ENCODE data around the gene PARD6G. TPM values are rescaled to one million over a fixed set of nuclear protein-coding genes. Genes with fewer than 3 reads are reported as not detected.
"Not testable (repeated sequence)": the region's sequence is repeated elsewhere in the genome, so short reads cannot be mapped to it uniquely, and the experiment has no call there.

PARD6G gene
- polyA plus RNA-seq, 5 donors, result 17.7 to 20.4 (median 19.1) TPM

DNA sequence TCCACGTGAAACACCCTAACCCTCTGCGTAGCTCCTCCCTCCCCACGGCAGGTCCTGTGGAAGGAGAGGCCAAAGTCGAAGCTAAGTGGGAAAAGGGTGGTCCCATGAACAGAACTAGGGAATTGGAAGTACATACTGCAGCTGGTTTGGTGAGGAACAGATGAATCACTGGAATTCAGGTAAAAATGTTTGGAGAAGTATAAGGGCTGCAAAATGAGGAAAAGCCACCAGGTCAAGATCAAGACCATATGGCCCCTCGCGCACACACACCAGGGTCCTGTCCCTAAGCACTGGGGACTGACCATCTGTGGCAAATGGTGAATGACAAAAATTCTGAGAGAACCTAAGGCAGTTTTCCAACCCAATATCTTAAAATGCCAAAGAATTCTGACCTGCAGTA lies 3.1 kb downstream of the PARD6G start:
- DNase-seq, result no peak

DNA sequence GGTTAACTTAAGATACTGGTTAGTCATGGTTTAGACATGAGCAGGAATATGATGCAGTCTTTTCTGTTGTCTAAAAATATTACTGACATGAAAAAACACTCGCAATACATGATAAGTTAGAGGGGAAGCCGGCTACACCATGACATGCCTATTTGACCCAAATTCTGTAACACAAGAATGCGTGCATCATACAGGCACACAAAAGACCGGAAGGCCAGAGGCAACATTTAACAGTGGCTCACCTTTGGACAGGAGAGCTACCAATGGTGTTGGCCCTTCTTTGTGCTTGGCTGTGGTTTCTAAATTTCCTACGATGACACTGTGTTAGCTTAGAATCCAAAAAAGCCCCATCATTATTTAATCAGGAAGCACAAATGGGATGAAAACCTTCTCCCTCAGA lies 4.1 kb downstream of the PARD6G start:
- no peak for DNase-seq

DNA sequence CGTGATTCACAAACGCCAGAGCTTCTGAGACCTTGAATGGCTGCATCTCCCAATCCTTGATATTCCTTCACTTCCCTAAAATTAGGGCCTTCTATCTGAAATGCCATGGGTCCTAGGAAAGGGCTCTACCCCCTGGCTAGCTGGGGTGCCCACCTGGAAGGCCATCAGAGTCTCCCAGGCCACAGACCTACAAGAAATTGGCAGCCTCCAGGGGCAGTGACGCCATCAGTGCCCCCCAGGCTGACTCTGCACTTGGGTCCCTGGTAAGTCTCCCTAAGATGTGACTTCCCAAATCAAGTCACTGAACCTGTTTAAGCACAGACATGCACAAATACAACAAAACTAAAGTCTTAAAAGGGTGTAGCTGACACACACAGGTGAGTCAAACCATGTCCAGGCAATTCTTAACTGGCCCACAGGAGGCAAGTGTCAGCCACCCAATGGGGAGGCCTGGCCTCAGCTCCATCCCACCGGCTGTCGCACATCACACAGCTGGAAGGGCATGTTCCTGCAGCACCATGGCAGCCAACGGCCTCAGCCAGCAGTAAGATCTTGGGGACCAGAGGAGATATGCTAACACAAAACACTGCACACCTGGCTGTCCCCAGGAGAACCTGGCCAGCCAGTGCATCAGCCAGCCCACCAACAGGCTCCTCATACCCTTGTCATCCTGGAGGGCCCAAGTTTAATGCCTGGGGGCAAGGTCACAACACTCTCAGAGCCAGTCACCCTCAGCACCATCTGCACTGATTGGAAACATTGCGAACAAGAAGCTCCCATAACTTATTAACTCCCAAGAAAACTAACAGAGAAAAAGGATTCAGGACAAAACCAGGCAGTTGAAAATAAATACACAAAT lies 5.2 kb downstream of the PARD6G start:
- no peak for DNase-seq

DNA sequence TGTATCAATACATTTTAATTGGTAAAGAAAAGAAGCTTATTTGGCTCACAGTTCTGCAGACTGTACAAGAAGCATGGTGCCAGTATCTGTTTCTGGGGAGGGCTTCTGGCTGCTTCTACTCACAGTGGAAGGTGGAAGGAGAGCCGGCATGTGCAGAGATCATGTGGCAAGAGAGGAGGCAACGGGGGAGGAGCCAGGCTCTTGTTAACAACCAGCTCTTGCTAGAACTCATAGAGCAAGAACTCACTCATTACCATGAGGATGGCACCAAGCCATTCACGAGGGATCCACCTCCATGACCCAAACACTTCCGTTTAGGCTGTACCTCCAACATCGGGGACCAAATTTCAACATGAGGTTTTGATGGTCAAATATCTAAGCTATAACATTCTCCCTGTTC lies 7.5 kb downstream of the PARD6G start:
- no peak for DNase-seq

DNA sequence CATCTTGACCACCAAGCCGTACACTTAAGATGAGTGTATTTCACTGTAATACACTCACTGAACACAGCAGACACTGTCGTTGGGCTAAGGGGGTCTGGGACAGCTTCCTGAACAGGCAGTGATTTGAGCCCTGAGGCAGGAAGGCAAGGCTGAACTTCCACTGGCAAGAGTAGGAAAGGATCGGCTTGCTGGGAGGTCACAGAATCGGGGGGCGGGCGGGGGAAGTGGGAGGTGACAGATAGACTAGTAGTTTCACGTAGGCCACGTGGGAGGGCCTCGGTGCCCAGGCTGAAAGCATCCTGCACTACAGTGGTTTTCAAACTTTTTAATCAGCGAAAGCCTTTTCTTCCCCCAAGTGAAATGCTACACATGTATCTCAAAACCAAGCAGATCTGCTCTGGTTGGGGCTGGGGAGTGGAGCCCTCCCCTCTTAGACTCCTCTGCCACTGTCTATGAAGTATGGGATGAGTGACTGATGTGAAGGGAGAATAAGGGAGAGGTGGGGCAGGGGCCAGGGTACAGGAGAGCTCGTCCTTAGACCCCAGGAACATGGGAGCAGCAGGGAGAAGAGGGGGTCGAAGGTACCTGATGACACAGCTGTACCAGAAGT lies 8.6 kb downstream of the PARD6G start:
- no peak for DNase-seq

DNA sequence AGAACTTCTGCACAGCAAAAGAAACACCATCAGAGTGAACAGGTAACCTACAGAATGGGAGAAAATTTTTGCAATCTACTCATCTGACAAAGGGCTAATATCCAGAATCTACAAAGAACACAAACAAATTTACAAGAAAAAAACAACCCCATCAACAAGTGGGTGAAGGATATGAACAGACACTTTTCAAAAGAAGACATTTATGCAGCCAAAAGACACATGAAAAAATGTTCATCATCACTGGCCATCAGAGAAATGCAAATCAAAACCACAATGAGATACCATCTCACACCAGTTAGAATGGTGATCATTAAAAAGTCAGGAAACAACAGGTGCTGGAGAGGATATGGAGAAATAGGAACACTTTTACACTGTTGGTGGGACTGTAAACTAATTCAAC lies 9.8 kb downstream of the PARD6G start:
- not testable (repeated sequence) for DNase-seq

DNA sequence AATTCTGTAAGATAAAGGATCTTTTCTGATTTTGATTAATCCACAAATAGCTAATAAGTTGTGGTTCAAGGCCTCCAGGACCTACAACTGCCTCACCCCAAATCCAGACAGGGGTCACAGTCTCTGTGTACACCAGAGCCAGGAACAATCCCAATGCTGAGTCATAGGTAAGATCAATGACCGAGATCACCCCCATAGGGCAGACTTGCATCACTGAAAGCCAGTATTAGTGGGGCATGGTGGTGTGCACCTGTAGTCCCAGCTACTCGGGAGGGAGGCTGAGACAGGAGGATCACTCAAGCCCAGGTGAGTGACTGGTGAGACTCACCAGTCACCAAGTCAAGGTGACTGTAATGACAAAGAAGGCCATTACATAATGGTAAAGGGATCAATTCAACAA lies 12.9 kb downstream of the PARD6G start:
- no peak for DNase-seq

DNA sequence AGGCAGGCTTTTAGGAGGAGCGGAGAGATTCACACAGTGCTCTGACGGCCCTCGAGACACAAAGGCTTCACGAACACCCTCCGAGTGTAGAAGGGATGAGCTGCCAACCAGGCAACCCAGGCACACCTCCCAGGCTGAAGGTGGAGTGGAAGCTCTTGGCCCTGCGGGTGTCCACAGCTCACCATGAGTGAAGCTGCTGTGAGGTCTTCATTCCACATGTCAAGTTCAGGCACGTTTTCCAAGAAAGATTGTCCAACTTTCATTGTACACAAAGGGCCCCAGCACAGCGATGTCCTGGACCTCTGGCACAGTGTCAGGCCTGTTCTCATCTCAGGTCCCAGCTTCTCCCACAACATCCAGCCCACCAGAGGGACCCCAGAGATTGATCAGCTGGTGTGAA lies 13.4 kb downstream of the PARD6G start:
- no peak for DNase-seq

DNA sequence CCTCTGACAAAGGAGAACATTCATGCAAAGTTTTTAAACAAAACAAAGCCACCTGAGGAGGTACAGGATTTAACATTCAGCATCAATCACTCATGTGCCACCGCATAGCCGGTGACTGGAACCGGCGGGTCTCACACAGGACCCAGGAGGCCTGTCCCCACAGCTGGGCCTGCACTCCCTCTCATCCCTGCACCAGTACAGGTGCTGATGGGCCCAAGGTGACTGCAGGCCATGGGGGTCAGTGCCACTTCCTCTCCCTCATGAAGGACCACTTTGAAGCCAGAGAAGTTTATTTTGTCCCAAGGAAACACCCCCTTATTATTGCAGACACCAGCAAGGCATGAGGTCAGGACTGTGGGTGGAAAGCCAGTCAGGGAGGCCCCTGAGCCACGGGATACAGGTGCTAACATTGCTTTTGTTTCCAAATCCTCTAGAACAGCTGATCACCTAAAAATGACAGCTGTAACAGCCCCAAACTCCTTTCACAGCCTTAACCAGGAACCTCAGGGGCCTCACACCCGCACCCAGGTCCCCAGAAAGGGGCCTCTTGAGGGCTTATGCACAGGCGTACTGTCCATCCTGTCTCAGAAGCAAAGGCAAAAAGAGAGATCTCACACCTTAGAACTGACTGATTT lies 14.0 kb downstream of the PARD6G start:
- DNase-seq, result no peak

DNA sequence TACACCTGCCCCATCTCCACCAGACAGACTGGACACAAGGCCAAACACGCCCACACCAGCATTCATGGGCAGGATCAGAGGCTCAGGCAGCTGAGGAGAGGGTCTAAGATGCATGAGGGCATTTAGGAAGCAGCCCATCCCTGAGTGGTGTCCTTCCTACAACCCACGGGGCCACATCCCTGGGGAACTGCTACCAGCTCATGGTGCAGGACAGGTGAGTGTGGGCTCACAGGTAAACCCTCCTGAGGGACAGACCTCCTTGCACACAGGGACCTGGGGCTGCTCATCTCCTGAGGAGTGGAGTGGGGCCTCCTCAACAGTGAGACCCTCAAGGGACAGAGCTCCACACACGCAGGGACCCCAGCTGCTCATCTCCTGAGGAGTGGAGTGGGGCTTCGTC lies 14.6 kb downstream of the PARD6G start:
- no peak for DNase-seq

DNA sequence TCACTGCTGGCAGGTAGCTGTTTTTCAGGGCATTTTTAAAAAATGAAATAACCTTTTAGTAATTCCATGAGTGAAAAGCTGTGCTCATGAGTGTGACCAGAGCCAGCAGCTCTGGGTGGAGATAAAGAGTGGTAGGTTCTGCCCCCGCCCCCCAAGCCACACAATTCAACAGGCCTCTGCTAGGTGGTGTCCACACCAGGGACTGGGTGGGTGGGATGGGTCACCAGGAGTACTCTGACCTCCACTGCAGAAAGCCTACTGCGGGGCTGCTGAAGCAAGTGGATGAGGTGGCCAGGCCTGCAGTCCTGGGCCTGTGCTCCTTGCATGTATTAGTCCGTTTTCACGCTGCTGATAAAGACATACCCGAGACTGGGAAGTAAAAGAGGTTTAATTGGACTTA lies 15.3 kb downstream of the PARD6G start:
- DNase-seq, result no peak

DNA sequence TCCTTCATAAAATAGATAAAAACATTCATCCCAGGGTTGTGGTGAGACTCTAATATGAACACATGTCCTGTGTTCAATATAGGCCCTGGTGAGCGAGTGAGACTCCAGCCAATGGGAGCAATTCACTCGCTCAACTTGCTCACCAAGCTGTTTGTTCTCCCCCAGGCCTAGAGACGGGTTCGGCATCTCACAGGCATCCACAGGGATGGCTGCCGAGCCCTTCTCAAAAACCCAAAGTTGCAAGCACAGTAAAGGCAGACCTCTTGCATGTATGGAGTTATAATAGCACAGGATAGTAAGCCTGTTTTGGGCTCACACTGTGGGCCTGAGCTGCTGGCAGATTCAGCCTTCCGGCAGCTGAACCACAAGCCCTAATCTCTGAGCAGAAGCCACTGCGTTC lies 15.7 kb downstream of the PARD6G start:
- no peak for DNase-seq

DNA sequence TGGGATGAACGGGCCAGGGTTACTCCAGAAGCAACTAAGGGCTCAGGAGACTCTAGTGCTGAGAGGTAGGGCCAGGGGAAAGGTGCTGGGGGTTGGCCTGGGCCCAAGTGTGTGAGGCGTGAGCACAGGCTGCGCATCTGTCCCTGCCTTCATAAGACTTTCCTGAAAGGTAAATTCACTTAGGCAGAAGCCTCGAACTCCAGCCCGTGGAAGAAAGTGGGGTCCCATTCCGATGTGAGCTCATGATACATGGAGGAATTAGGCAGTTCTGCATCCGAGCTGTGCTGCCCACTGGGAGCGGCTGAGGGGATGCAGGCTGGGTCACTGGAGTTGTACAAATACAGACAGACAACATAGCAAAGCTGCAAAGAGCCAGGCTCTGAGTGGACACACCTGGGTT lies 16.2 kb downstream of the PARD6G start:
- DNase-seq, result no peak

DNA sequence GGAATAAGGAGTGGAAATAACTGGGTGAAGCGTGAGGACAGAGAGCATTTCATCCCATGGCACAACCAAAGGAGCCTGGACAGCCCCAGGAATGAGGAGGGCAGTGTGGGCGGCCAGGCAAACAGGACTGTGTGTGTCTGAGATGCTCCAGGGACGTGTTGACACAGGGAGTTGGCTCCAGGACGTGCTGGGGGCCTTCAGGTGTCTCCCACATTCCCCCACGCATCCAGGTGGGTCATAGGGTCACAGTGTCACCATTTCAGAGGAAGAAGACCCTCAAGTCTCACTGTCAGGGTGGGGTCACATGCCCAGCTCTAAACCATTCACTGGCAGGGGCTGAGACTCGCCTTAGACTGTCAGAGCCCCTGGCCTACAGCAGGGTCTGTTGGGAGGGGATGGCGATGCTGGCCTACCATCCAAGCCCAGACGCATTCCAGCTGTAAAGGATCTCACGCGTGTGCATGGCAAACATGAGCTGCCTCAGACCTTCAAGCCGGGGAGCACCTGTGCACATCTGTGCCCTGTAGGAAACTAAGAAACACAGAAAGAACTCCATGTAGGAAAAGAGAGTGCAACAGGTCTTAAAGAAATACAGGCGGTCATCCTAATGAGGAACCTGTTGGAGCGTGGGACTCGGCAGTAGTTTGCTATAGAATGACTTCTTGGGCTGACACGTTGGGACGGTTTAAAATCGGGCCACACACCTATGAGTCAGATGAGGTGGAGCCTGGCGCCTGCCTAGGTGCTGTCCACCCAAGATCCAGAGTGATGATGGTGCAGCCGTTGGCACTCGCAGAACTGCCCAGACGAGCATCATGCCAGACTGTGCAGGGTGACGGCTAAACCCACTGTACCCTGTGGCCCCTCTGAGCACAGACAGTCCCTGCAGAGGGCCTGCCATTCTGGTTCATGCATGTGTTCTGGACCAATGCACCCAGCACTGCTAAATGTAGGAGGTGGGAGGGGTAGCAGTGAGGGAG lies 17.3 kb downstream of the PARD6G start:
- DNase-seq, result no peak

DNA sequence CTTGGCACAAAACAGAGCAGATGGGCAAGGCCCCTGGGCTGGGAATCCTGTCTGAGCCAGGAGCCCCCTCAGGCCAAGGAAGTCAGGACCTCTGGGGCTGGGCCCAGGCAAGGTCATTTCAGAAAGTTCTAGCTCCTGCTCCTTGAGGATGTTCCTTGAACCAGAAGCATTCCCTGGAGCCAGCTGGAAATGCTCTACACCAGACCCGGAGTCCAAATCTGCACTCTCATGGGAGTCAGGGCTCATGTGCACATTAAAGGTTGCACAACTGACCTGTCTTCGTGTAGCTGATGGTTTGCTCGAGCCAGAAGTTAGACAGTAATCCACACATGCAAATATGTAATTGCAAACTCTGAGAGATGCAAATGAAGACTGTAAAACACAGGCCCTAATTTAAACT lies 18.0 kb downstream of the PARD6G start:
- DNase-seq, result no peak

DNA sequence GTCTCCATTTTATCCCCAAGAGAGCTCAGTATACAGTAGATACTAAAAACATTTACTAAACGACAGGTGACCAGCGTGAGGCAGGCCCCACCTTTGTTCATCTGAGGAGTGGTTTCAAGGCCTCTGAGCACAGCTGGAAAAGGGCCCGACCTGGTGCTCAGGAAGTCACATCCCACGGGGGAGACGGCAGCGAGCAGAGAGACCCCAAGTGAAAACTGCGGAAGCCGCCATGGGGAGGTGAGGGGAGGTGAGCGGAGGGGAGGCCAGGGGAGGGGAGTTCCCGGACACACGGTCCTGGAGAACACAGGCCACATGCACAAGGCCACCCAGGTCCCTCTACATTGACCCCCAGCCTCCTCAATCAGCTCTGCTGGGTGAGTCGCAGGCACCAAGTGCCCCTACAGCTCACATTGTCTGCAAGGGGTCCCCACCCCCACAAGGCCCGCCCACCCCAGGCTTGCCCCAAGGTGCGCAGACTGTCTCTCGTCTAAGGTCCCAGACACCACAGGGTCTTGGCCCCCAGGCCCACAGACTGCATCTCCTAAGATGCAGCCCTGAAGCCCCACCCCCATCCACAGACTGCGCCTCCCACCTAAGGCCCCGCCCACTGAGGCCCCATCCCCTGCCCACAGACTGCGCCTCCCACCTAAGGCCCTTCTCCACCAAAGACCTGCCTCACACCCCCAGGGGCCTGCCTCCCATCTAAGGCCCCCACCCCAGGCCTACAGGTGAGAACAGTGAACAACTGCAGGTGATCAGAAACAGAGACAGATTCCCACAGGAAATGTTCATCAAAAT lies 19.1 kb downstream of the PARD6G start:
- no peak for DNase-seq

DNA sequence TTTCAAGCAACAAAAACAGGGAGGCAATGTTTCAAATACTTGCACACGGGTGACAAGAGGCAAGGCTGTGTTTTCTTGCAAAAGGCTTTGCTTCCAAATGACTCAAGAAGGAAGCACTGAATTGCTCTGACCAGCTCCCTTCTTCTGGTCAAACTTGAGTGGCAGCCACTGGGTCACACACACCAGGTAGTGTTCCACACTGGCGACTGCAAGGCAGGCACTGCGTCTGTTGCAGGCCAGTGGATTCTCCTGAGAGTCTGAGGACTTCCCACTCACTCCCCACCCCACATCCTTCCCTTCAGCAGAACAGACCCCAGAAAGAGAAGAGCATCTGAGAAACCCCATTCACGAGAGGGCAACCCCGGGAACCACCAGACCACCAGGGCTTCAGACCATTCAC lies 19.8 kb downstream of the PARD6G start:
- DNase-seq, result no peak

DNA sequence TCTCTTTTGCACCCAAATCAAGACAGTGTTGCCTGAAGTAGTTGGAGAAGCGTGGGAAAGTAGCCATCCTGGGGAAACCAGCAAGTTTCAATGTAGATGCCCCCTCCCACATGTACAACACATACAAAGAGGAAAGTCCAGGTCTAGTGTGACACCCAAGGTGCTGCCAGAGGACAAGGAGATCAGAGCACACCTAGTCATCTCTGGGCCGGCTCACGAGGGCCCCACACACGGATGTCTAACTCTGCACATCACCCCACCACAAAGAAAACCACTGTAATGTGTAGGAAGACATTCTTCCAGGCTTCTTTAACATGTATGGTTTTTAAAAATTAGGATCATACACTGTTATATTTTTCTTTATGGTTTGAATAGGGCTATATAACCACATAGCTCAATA lies 21.6 kb downstream of the PARD6G start:
- DNase-seq, result no peak

DNA sequence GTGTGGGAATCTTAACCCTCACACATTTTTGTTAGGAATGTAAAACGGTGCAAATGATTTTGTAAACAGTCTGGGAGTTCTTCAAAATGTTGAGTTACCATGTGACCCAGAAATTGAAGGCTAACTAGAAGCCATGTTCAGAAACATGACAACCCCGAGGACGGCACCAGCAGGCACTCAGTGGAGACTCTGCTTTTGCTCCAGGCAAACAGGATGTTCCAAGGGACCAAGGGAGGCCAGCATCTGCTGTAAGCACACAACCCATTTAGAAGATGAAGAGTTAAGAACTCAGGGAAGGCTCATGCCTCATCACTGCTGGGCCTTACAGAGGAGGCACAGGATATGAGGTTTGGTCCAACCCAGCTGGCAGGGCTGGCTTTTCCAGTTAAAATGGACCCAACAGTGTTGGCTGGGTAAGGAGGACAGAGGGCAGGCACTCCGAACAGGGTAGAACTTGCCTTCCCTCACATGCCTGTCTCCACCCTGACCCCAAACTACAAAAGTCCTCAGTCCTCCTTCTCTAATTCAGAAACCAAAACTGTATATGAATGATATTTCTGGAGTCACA lies 23.6 kb downstream of the PARD6G start:
- DNase-seq, result no peak

DNA sequence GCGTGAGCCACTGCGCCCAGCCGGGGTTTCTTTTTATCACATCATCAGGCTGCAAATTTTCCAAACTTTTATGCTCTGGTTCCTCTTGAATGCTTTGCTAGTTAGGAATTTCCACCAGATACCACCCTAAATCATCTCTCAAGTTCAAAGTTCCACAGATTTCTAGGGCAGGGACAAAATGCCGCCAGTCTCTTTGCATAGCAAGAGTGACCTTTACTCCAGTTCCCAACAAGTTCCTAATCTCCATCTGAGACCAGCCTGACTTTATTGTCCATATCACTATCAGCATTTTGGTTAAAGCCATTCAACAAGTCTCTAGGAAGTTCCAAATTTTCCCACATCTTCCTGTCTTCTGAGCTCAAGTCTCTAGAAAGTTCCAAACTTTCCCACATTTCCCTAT lies 27.8 kb downstream of the PARD6G start:
- not testable (repeated sequence) for DNase-seq

All from right lung (tissue), 5 donors.